Astrocyte (in vitro differentiated cells and primary cell): Measurements from ENCODE around the gene MN1. TPM values are rescaled to one million over a fixed set of nuclear protein-coding genes. Genes with fewer than 3 reads are reported as not detected.
A peak's percentile ranks its signal among the peaks of the same experiment; 100 is the strongest.

Source experiments
- DNase-seq: peaks from one replicate; pipeline ENCODE4 v3.0.0-alpha.2; 2010; ENCODE audit warnings: low read depth
- FAIRE-seq: peaks from 2 replicates; lab custom pipeline; 2011; peaks lifted over from hg19 to GRCh38; lab: Jason Lieb, UNC
- H2AFZ ChIP-seq: 2 replicates; pipeline ENCODE4 v1.6.0; 2012; ENCODE audit warnings: low read depth, low read length, inconsistent platforms
- H3K27ac ChIP-seq: 2 replicates; pipeline ENCODE4 v1.5.1; 2011; ENCODE audit warnings: low read depth, low read length, inconsistent platforms
- H3K27me3 ChIP-seq: 2 replicates; pipeline ENCODE4 v1.6.0; 2011; ENCODE audit warnings: low read length, inconsistent platforms; ENCODE audit not compliant: insufficient read depth
- H3K36me3 ChIP-seq: 2 replicates; pipeline ENCODE4 v1.5.1; 2011; ENCODE audit warnings: low read length, inconsistent platforms; ENCODE audit not compliant: insufficient read depth
- H3K4me1 ChIP-seq: 2 replicates; pipeline ENCODE4 v1.5.1; 2011; ENCODE audit warnings: low read length, inconsistent platforms; ENCODE audit not compliant: insufficient read depth
- H3K4me2 ChIP-seq: 2 replicates; pipeline ENCODE4 v1.6.0; 2012; ENCODE audit warnings: low read length, inconsistent platforms
- H3K4me3 ChIP-seq: 2 replicates; pipeline ENCODE4 v1.5.1; 2011; ENCODE audit warnings: low read depth, mild to moderate bottlenecking, low read length, inconsistent platforms; ENCODE audit not compliant: insufficient read depth
- H3K79me2 ChIP-seq: 2 replicates; pipeline ENCODE4 v1.6.0; 2012; ENCODE audit warnings: mild to moderate bottlenecking, low read length, inconsistent platforms; ENCODE audit not compliant: insufficient read depth
- H3K9ac ChIP-seq: 2 replicates; pipeline ENCODE4 v1.6.0; 2012; ENCODE audit warnings: mild to moderate bottlenecking, low read length, inconsistent platforms
- H3K9me3 ChIP-seq: 2 replicates; pipeline ENCODE4 v1.5.1; 2012; ENCODE audit warnings: low read depth, mild to moderate bottlenecking, low read length, inconsistent platforms; ENCODE audit not compliant: insufficient read depth
- H4K20me1 ChIP-seq: 2 replicates; pipeline ENCODE4 v1.6.0; 2012; ENCODE audit warnings: low read length, inconsistent platforms; ENCODE audit not compliant: insufficient read depth
- H3K27ac Mint-ChIP-seq: one replicate; pipeline ENCODE4 v1.8.0; 2021; ENCODE audit warnings: mild to moderate bottlenecking, mixed read lengths; ENCODE audit not compliant: unreplicated experiment
- H3K27me3 Mint-ChIP-seq: one replicate; pipeline ENCODE4 v1.8.0; 2021; ENCODE audit warnings: low read depth, mixed read lengths; ENCODE audit not compliant: unreplicated experiment
- H3K36me3 Mint-ChIP-seq: one replicate; pipeline ENCODE4 v1.8.0; 2021; ENCODE audit warnings: low read depth, mixed read lengths; ENCODE audit not compliant: unreplicated experiment
- H3K4me1 Mint-ChIP-seq: one replicate; pipeline ENCODE4 v1.8.0; 2021; ENCODE audit warnings: low read depth, mixed read lengths; ENCODE audit not compliant: unreplicated experiment
- H3K4me3 Mint-ChIP-seq: one replicate; pipeline ENCODE4 v1.8.0; 2021; ENCODE audit warnings: mild to moderate bottlenecking, moderate library complexity, mixed read lengths; ENCODE audit not compliant: unreplicated experiment
- H3K9me3 Mint-ChIP-seq: one replicate; pipeline ENCODE4 v1.8.0; 2021; ENCODE audit warnings: mild to moderate bottlenecking, mixed read lengths; ENCODE audit not compliant: unreplicated experiment
- CTCF ChIP-seq: IDR thresholded peaks from 2 replicates; pipeline ENCODE4 v1.5.1; 2011; ENCODE audit warnings: low read depth, mild to moderate bottlenecking, inconsistent platforms, low read length, moderate library complexity; ENCODE audit not compliant: insufficient read depth
- EZH2 ChIP-seq: IDR thresholded peaks from 2 replicates; pipeline ENCODE4 v1.6.1; 2012; ENCODE audit warnings: mild to moderate bottlenecking, low read length, inconsistent platforms; ENCODE audit not compliant: insufficient read depth
- total RNA-seq: library from RNA; stranded (reverse); gene quantifications from 2 replicates; pipeline ENCODE4 v1.2.1, GENCODE V29; 2021

The MN1 gene
- total RNA-seq, 1 donor from 2014 or later, result 98.6 TPM

GRCh38 chr22:27825174-27825573, 23.6 kb upstream of the MN1 start:
- Histone ChIP-seq H3K79me2 (no peaks in the 10 kb centered on the region), H3K4me2 (no peak overlapping the region), H2AFZ (no peak overlapping the region), H3K4me1 (no peaks in the 10 kb centered on the region), H4K20me1 (no peaks in the 10 kb centered on the region), H3K36me3 (no peaks in the 10 kb centered on the region), H3K9me3 (no peaks in the 10 kb centered on the region), H3K9ac (no peak overlapping the region), H3K4me3 (no peak overlapping the region), H3K27me3 (no peaks in the 10 kb centered on the region), H3K27ac (no peak overlapping the region)
- Mint-ChIP-seq H3K9me3 (peaks cover 2% of the 10 kb centered on the region), H3K27ac (no peak overlapping the region), H3K4me1 (no peaks in the 10 kb centered on the region), H3K36me3 (peaks cover 5% of the 10 kb centered on the region), H3K27me3 (peaks cover 5% of the 10 kb centered on the region), H3K4me3 (no peak overlapping the region)
- TF ChIP-seq EZH2, result no peak
- peak; percentile 31 for TF ChIP-seq CTCF
- DNase-seq (no peak), FAIRE-seq (no peak)

DNA sequence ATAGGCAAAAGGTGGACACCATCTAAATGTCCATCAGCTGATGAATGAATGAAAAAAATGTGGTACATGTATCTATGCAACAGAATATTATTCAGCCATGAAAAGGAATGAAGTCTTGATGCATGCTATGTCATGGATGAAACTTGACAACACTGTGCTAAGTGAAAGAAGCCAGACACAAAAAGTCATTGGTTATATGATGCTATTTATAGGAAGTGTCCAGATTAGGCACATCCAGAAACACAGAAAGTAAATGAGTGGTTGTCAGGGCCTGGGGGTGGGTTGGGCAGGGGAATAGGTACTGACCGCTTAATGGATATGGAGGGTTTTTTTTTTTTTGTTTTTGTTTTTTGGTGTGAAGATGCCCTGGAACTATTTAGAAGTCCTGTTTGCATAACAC, 21.7 kb upstream of the MN1 start:
- Mint-ChIP-seq H3K27ac (no peak overlapping the region), H3K27me3 (peaks cover 9% of the 10 kb centered on the region), H3K9me3 (peaks cover 2% of the 10 kb centered on the region), H3K4me1 (no peaks in the 10 kb centered on the region), H3K4me3 (no peak overlapping the region), H3K36me3 (peaks cover 2% of the 10 kb centered on the region)
- H4K20me1 ChIP-seq, result no peaks in the 10 kb centered on the region
- H2AFZ ChIP-seq, result no peak overlapping the region
- H3K4me3 ChIP-seq, result no peak overlapping the region
- H3K27ac ChIP-seq, result no peak overlapping the region
- no peaks in the 10 kb centered on the region for H3K79me2 ChIP-seq
- DNase-seq (no peak), FAIRE-seq (no peak)
- H3K9ac ChIP-seq, result no peak overlapping the region
- no peaks in the 10 kb centered on the region for H3K27me3 ChIP-seq
- no peak overlapping the region for H3K4me2 ChIP-seq
- TF ChIP-seq EZH2, result no peak
- TF ChIP-seq CTCF, result no peak
- no peaks in the 10 kb centered on the region for H3K4me1 ChIP-seq
- no peaks in the 10 kb centered on the region for H3K9me3 ChIP-seq
- no peaks in the 10 kb centered on the region for H3K36me3 ChIP-seq

DNA sequence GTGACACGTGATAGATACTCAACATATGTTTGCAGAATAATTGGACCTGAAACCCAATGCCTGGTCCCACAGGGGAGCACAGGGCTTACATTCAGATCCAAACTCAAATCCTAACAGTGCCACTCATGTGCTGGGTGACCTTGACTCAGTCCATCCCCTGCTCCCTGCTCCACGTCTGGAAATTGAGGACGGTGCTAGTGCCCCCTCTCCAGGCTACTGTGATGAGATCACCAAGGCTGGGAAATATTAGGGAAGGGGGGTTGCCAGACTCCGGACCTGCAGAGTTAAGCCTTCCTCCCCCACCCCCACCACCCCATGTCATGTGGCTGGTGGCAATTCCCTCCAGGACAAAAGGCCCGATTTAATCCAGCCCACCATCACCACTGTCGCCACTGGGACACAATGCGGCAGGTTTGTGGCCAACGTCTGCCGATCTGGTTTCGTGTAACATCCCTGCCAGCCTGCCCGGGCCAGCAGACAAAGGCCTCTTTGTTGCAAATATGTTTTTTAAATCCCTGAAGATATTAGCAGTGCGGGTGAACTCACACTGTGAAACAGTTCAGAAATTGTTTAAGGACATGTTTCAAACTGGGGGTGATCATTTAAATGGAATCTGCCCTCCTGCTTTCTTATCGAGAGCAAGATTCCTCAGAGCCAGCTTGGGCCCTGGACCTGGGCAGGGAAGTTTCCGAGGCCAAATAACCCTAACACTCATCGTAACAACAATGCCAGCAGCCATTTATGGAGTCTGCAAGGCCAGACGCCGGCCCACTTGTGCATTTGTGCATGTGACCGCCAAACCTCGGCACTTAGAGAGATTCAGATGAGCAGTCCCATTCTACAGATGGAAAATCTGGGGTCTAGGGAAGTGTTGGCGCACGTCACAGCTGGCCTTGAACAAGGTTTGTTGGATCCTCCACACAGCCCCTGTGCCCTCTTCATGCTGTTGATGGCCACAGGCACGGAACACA, 19.6 kb upstream of the MN1 start:
- Histone ChIP-seq H3K9me3 (no peaks in the 10 kb centered on the region), H3K4me1 (no peaks in the 10 kb centered on the region), H4K20me1 (no peaks in the 10 kb centered on the region), H3K27ac (peak overlapping the region; percentile 6), H3K79me2 (no peaks in the 10 kb centered on the region), H3K4me2 (peak overlapping the region; percentile 13), H3K27me3 (no peaks in the 10 kb centered on the region), H2AFZ (peak overlapping the region; percentile 55), H3K4me3 (no peak overlapping the region), H3K9ac (no peak overlapping the region), H3K36me3 (no peaks in the 10 kb centered on the region)
- Mint-ChIP-seq H3K27ac (no peak overlapping the region), H3K36me3 (no peaks in the 10 kb centered on the region), H3K4me3 (no peak overlapping the region), H3K9me3 (peaks cover 2% of the 10 kb centered on the region), H3K4me1 (no peaks in the 10 kb centered on the region), H3K27me3 (peaks cover 17% of the 10 kb centered on the region)
- no peak for TF ChIP-seq CTCF
- TF ChIP-seq EZH2, result no peak
- DNase-seq (no peak), FAIRE-seq (no peak)
